Osteocyte (in vitro differentiated cells): ENCODE results near the gene TTC7B. TPM values are rescaled to one million over a fixed set of nuclear protein-coding genes. Genes with fewer than 3 reads are reported as not detected.
"Not testable (repeated sequence)": the region's sequence is repeated elsewhere in the genome, so short reads cannot be mapped to it uniquely, and the experiment has no call there.

Source experiments
- DNase-seq: peaks from one replicate; pipeline ENCODE4 v3.0.0; 2021; ENCODE audit warnings: mixed read lengths; ENCODE audit not compliant: unreplicated experiment; ENCODE audit errors: extremely low spot score
- H3K27ac Mint-ChIP-seq: one replicate; pipeline ENCODE4 v1.8.0; 2021; ENCODE audit warnings: mild to moderate bottlenecking, mixed read lengths; ENCODE audit not compliant: unreplicated experiment
- H3K27me3 Mint-ChIP-seq: one replicate; pipeline ENCODE4 v1.8.0; 2021; ENCODE audit warnings: mixed read lengths; ENCODE audit not compliant: unreplicated experiment
- H3K36me3 Mint-ChIP-seq: one replicate; pipeline ENCODE4 v1.8.0; 2021; ENCODE audit warnings: mixed read lengths; ENCODE audit not compliant: unreplicated experiment
- H3K4me1 Mint-ChIP-seq: one replicate; pipeline ENCODE4 v1.8.0; 2021; ENCODE audit warnings: mixed read lengths; ENCODE audit not compliant: unreplicated experiment
- H3K4me3 Mint-ChIP-seq: one replicate; pipeline ENCODE4 v1.8.0; 2021; ENCODE audit warnings: mild to moderate bottlenecking, moderate library complexity, mixed read lengths; ENCODE audit not compliant: unreplicated experiment
- H3K9me3 Mint-ChIP-seq: one replicate; pipeline ENCODE4 v1.8.0; 2021; ENCODE audit warnings: mixed read lengths; ENCODE audit not compliant: unreplicated experiment
- total RNA-seq: library from RNA; stranded (reverse); gene quantifications from 2 replicates; pipeline ENCODE4 v1.2.1, GENCODE V29; 2021
- TF ChIP-seq, protein P1 (sequence below): fragments of 200-600 bp; sonication (generic); IDR thresholded peaks from 2 replicates; pipeline ENCODE4 v1.5.0; 2021; ENCODE audit warnings: antibody characterized with exemption, mild to moderate bottlenecking, moderate library complexity

TTC7B gene
- total RNA-seq, 1 donor from 2014 or later = 43.2 TPM

DNA sequence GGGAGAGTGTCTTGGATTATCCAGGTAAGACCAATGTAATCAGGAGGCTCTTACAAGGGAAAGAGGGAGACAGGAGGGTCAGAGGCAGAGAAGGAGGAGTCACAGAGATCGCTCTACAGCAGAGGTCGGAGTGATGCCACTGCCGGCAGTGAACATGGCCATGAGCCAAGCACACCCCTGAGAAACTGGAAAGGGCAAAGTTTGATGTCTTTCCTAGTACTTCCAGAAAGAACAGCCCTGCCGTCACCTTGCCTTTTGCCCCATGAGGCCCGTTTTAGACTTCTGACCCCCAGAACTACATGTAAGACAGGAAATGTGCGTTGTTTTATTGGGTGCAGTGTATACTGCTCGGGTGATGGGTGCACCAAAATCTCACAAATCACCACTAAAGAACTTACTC lies 285.7 kb downstream of the TTC7B start:
- no peaks in the 10 kb centered on the region for H3K27me3 Mint-ChIP-seq

GRCh38 chr14:90527978-90528377 lies 288.3 kb downstream of the TTC7B start:
- DNase-seq = no peak
- Mint-ChIP-seq H3K36me3 (no peaks in the 10 kb centered on the region), H3K4me1 (peaks cover 13% of the 10 kb centered on the region), H3K27me3 (no peaks in the 10 kb centered on the region), H3K9me3 (peaks cover 9% of the 10 kb centered on the region), H3K4me3 (no peak overlapping the region), H3K27ac (no peak overlapping the region)
- TF ChIP-seq, protein P1, sequence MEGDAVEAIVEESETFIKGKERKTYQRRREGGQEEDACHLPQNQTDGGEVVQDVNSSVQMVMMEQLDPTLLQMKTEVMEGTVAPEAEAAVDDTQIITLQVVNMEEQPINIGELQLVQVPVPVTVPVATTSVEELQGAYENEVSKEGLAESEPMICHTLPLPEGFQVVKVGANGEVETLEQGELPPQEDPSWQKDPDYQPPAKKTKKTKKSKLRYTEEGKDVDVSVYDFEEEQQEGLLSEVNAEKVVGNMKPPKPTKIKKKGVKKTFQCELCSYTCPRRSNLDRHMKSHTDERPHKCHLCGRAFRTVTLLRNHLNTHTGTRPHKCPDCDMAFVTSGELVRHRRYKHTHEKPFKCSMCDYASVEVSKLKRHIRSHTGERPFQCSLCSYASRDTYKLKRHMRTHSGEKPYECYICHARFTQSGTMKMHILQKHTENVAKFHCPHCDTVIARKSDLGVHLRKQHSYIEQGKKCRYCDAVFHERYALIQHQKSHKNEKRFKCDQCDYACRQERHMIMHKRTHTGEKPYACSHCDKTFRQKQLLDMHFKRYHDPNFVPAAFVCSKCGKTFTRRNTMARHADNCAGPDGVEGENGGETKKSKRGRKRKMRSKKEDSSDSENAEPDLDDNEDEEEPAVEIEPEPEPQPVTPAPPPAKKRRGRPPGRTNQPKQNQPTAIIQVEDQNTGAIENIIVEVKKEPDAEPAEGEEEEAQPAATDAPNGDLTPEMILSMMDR = no peak

More for the DNA sequence above, 285.7 kb downstream of the TTC7B start:
- Mint-ChIP-seq H3K4me3 (no peak overlapping the region), H3K4me1 (peaks cover 13% of the 10 kb centered on the region), H3K36me3 (no peaks in the 10 kb centered on the region), H3K9me3 (peaks cover 9% of the 10 kb centered on the region), H3K27ac (no peak overlapping the region)
- TF ChIP-seq, protein P1 = no peak
- DNase-seq = no peak

DNA sequence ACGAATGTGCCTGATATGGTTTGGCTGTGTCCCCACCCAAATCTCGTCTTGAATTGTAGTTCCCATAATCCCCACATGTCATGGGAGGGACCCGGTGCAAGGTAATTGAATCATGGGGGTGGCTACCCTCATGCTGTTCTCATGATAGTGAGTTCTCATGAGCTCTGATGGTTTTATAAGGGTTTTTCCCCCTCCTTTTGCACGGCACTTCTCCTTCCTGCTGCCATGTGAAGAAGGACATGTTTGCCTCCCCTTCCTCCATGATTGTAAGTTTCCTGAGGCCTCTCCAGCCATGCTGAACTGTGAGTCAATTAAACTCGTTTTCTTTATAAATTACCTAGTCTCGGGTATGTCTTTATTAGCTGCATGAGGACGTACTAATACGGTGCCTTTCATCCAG lies 289.7 kb downstream of the TTC7B start:
- not testable (repeated sequence) for H3K27ac Mint-ChIP-seq, H3K4me3 Mint-ChIP-seq, H3K27me3 Mint-ChIP-seq, H3K9me3 Mint-ChIP-seq, DNase-seq, H3K36me3 Mint-ChIP-seq
- H3K4me1 Mint-ChIP-seq = peaks cover 23% of the 10 kb centered on the region

GRCh38 chr14:90525353-90526028 lies 290.7 kb downstream of the TTC7B start:
- peaks cover 31% of the 10 kb centered on the region for H3K4me1 Mint-ChIP-seq
- H3K27ac Mint-ChIP-seq, DNase-seq, H3K36me3 Mint-ChIP-seq, H3K4me3 Mint-ChIP-seq, H3K27me3 Mint-ChIP-seq, H3K9me3 Mint-ChIP-seq: not testable (repeated sequence)

DNA sequence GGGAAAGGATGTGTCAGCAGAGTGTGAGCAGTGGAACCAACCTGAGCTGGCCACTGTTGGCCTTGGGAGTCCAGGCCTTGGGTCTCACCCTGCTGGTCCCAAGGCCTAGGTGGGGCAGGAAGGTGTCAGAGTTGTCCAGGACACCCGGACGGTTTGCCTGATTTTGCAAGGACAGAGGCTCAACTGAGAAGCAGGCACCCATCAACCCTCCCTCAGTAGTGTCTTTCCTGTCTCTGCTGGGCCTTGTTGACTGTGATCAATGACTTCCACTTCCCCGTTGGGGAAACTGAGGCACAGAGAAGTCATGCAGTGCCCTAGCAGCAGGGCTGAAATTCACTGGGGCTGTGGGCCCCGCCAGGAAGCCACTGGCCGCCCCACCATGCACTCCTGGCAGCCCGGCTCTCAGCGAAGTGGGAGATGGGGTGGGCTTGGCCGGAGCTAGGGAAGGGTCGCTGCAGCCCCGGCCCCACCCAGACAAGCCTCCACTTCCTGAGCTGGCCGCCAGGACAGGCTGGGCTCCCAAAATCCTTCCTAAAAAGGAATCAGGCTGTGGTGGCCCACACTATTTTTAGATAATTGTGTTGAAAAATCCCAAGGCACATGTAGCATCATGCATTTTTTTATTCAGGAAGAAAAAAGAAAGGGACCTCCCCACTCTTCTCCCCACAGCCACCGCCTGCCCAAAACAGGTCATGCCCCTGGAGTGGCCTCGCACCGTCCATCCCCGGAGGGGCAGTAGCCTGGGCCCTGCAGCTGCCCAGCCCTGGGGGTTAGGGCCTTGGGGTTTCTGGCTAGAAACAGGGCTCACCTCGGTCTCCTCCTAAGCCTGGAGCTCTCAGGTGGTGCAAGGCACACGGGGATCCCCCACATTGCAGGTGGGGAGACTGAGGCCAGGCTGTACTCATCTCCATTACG lies 292.0 kb downstream of the TTC7B start:
- Mint-ChIP-seq H3K9me3 (peaks cover 9% of the 10 kb centered on the region), H3K4me1 (peaks cover 32% of the 10 kb centered on the region), H3K27me3 (no peaks in the 10 kb centered on the region), H3K4me3 (no peak overlapping the region), H3K36me3 (no peaks in the 10 kb centered on the region), H3K27ac (peak overlapping the region; percentile 56)
- TF ChIP-seq, protein P1 = no peak
- no peak for DNase-seq

DNA sequence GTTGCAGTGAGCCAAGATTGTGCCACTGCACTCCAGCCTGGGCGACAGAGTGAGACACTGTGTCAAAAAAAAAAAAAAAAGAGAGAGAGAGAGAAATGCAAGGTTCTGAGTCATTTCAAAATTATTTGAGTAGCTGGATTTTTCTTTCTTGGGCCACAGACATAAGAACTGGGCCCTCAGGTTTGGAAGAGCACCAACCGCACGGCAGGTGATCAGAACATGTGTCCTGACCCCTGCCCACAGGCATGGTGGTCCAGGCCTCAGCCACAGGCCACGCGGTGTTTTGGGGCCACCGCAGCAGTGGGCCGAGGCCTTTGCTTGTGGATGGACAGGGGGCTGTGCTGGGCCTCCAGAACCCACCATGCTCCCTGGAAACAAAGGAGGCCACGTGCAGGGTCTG lies 292.7 kb downstream of the TTC7B start:
- H3K27me3 Mint-ChIP-seq = no peaks in the 10 kb centered on the region
- H3K36me3 Mint-ChIP-seq = no peaks in the 10 kb centered on the region
- H3K27ac Mint-ChIP-seq = peak overlapping the region; percentile 56
- no peak overlapping the region for H3K4me3 Mint-ChIP-seq
- H3K4me1 Mint-ChIP-seq = peaks cover 32% of the 10 kb centered on the region
- no peak for DNase-seq
- TF ChIP-seq, protein P1 = no peak
- H3K9me3 Mint-ChIP-seq = peaks cover 9% of the 10 kb centered on the region
